OCI-LY1 (cell line): Measurements from ENCODE around the gene SPSB1.

Experiments used
- H2AFZ ChIP-seq: fragments of 200-600 bp; sonication (generic), shearing (Covaris generic); 2 replicates; pipeline ENCODE4 v1.6.0; 2014; ENCODE audit warnings: antibody characterized with exemption, mild to moderate bottlenecking, low read length
- H3F3A ChIP-seq: fragments of 200-600 bp; sonication (generic), shearing (Covaris generic); 2 replicates; pipeline ENCODE4 v1.6.0; 2014; ENCODE audit warnings: mild to moderate bottlenecking, antibody characterized with exemption, low read length, moderate library complexity; ENCODE audit not compliant: insufficient read depth
- H3K27ac ChIP-seq: fragments of 200-600 bp; sonication (generic); 2 replicates; pipeline ENCODE4 v1.5.1; 2014; ENCODE audit warnings: low read length, mixed run types, mild to moderate bottlenecking, low read depth; ENCODE audit not compliant: poor library complexity, severe bottlenecking
- H3K27me3 ChIP-seq: fragments of 200-600 bp; sonication (generic); 2 replicates; pipeline ENCODE4 v1.6.0; 2014; ENCODE audit warnings: antibody characterized with exemption, mild to moderate bottlenecking, low read length, moderate library complexity; ENCODE audit not compliant: insufficient read depth
- H3K36me3 ChIP-seq: fragments of 200-600 bp; sonication (generic); 2 replicates; pipeline ENCODE4 v1.6.1; 2014; ENCODE audit warnings: mild to moderate bottlenecking, antibody characterized with exemption, low read length, moderate library complexity, mixed read lengths; ENCODE audit not compliant: insufficient read depth
- H3K4me1 ChIP-seq: fragments of 200-600 bp; sonication (generic); 2 replicates; pipeline ENCODE4 v1.5.1; 2014; ENCODE audit warnings: mild to moderate bottlenecking, low read length, moderate library complexity; ENCODE audit not compliant: insufficient read depth, severe bottlenecking
- H3K4me2 ChIP-seq: fragments of 200-600 bp; sonication (generic), shearing (Covaris generic); 2 replicates; pipeline ENCODE4 v1.6.1; 2014; ENCODE audit warnings: low read length
- H3K4me3 ChIP-seq: fragments of 200-600 bp; sonication (generic); 2 replicates; pipeline ENCODE4 v1.5.1; 2014; ENCODE audit warnings: low read length, low read depth, mild to moderate bottlenecking, mixed read lengths; ENCODE audit not compliant: poor library complexity, severe bottlenecking
- H3K79me2 ChIP-seq: fragments of 200-600 bp; shearing (Covaris generic); 2 replicates; pipeline ENCODE4 v1.6.1; 2016; ENCODE audit warnings: mixed run types, low read length, mixed read lengths; ENCODE audit not compliant: insufficient read depth
- H3K9ac ChIP-seq: fragments of 200-600 bp; sonication (generic), shearing (Covaris generic); 2 replicates; pipeline ENCODE4 v1.6.1; 2014; ENCODE audit warnings: mild to moderate bottlenecking, low read length, mixed read lengths
- H3K9me2 ChIP-seq: fragments of 200-600 bp; sonication (generic), shearing (Covaris generic); 2 replicates; pipeline ENCODE4 v1.6.1; 2014; ENCODE audit warnings: low read depth, mild to moderate bottlenecking, low read length, mixed read lengths
- H3K9me3 ChIP-seq: fragments of 200-600 bp; shearing (Covaris generic); 2 replicates; pipeline ENCODE4 v1.6.1; 2014; ENCODE audit warnings: low read length, mixed read lengths
- H4K20me1 ChIP-seq: fragments of 200-600 bp; sonication (generic), shearing (Covaris generic); 2 replicates; pipeline ENCODE4 v1.6.0; 2016; ENCODE audit warnings: mild to moderate bottlenecking, low read length; ENCODE audit not compliant: insufficient read depth
- CTCF ChIP-seq: fragments of 200-600 bp; sonication (generic), shearing (Covaris generic); IDR thresholded peaks from 2 replicates; pipeline ENCODE4 v1.5.1; 2017; ENCODE audit warnings: mild to moderate bottlenecking, antibody characterized with exemption, low read length, moderate library complexity, mixed read lengths
- EZH2 ChIP-seq: fragments of 200-600 bp; sonication (generic), shearing (Covaris generic); IDR thresholded peaks from 2 replicates; pipeline ENCODE4 v1.8.0; 2017; ENCODE audit warnings: borderline replicate concordance, mixed run types, mild to moderate bottlenecking, antibody characterized with exemption, low read length, moderate library complexity, mixed read lengths

SPSB1 gene

GRCh38 chr1:9251501-9251900 is 41.2 kb upstream of the SPSB1 start:
- H3K4me3 ChIP-seq = no peak overlapping the region
- H3K9ac ChIP-seq = no peak overlapping the region
- H3K9me3 ChIP-seq = no peaks in the 10 kb centered on the region
- no peaks in the 10 kb centered on the region for H3K27me3 ChIP-seq
- H2AFZ ChIP-seq = no peak overlapping the region
- TF ChIP-seq CTCF = no peak
- no peak for TF ChIP-seq EZH2
- no peaks in the 10 kb centered on the region for H4K20me1 ChIP-seq
- H3K27ac ChIP-seq = no peak overlapping the region
- H3K4me2 ChIP-seq = no peak overlapping the region
- H3K79me2 ChIP-seq = no peaks in the 10 kb centered on the region
- H3K4me1 ChIP-seq = no peaks in the 10 kb centered on the region
- no peaks in the 10 kb centered on the region for H3F3A ChIP-seq
- H3K36me3 ChIP-seq = no peaks in the 10 kb centered on the region
- no peaks in the 10 kb centered on the region for H3K9me2 ChIP-seq

- Histone ChIP-seq H3K79me2 (no peaks in the 10 kb centered on the region), H4K20me1 (no peaks in the 10 kb centered on the region), H3K4me3 (no peak overlapping the region), H2AFZ (no peak overlapping the region), H3K27ac (no peak overlapping the region), H3K4me2 (no peak overlapping the region), H3K9ac (no peak overlapping the region), H3F3A (no peaks in the 10 kb centered on the region), H3K36me3 (no peaks in the 10 kb centered on the region), H3K9me3 (no peaks in the 10 kb centered on the region), H3K27me3 (no peaks in the 10 kb centered on the region), H3K9me2 (no peaks in the 10 kb centered on the region), H3K4me1 (no peaks in the 10 kb centered on the region)
- TF ChIP-seq CTCF (no peak), EZH2 (no peak)
Measured at GRCh38 chr1:9253004-9253403, 39.7 kb upstream of the SPSB1 start.

- no peak overlapping the region for H3K4me3 ChIP-seq
- TF ChIP-seq CTCF (no peak), EZH2 (no peak)
- H2AFZ ChIP-seq = no peak overlapping the region
- no peaks in the 10 kb centered on the region for H4K20me1 ChIP-seq
- no peaks in the 10 kb centered on the region for H3K36me3 ChIP-seq
- no peaks in the 10 kb centered on the region for H3K79me2 ChIP-seq
- H3K9me2 ChIP-seq = no peaks in the 10 kb centered on the region
- no peak overlapping the region for H3K27ac ChIP-seq
- no peaks in the 10 kb centered on the region for H3F3A ChIP-seq
- H3K27me3 ChIP-seq = no peaks in the 10 kb centered on the region
- no peak overlapping the region for H3K9ac ChIP-seq
- no peaks in the 10 kb centered on the region for H3K4me1 ChIP-seq
- peaks cover 4% of the 10 kb centered on the region for H3K9me3 ChIP-seq
- H3K4me2 ChIP-seq = no peak overlapping the region
Measured at GRCh38 chr1:9253453-9254105, 39.1 kb upstream of the SPSB1 start.
